HG02981 (cell line): ENCODE data around the gene PPM1L.
A peak's percentile ranks its signal among the peaks of the same experiment; 100 is the strongest.

ENCODE experiments used
- ATAC-seq: cut with Tn5 transposase; IDR thresholded peaks from one replicate; pipeline ENCODE4 v1.9.1; 2021; ENCODE audit warnings: mild to moderate bottlenecking, moderate library complexity; ENCODE audit not compliant: unreplicated experiment

Gene PPM1L

GRCh38 chr3:160842021-160843005, 86.3 kb downstream of the PPM1L start:
- no peak for ATAC-seq

- ATAC-seq, result no peak
These were observed 95.7 kb downstream of the PPM1L start for GRCh38 chr3:160851629-160852210.

GRCh38 chr3:160852856-160853255, 96.8 kb downstream of the PPM1L start:
- no peak for ATAC-seq

- ATAC-seq, result no peak
These were observed 100.4 kb downstream of the PPM1L start for GRCh38 chr3:160856450-160856849.

- no peak for ATAC-seq
These were observed 101.6 kb downstream of the PPM1L start for GRCh38 chr3:160857476-160858119.

GRCh38 chr3:160860346-160860745, 104.3 kb downstream of the PPM1L start:
- no peak for ATAC-seq

- ATAC-seq, result no peak
These were observed 113.8 kb downstream of the PPM1L start for GRCh38 chr3:160869825-160870224.

GRCh38 chr3:160870327-160870726, 114.3 kb downstream of the PPM1L start:
- ATAC-seq, result no peak

- ATAC-seq, result no peak
These were observed 118.7 kb downstream of the PPM1L start for GRCh38 chr3:160874736-160875135.

- ATAC-seq, result no peak
These were observed 120.6 kb downstream of the PPM1L start for GRCh38 chr3:160876643-160877042.

- ATAC-seq, result no peak
These were observed 123.8 kb downstream of the PPM1L start for GRCh38 chr3:160879859-160880258.

GRCh38 chr3:160883373-160883772, 127.3 kb downstream of the PPM1L start:
- no peak for ATAC-seq

- no peak for ATAC-seq
These were observed 129.8 kb downstream of the PPM1L start for GRCh38 chr3:160885791-160886286.

- peak; percentile 89 for ATAC-seq
These were observed 130.4 kb downstream of the PPM1L start for GRCh38 chr3:160886421-160886820.

GRCh38 chr3:160893207-160893606, 137.2 kb downstream of the PPM1L start:
- ATAC-seq, result no peak

- ATAC-seq, result no peak
These were observed 148.7 kb downstream of the PPM1L start for GRCh38 chr3:160904691-160905090.

- ATAC-seq, result no peak
These were observed 150.6 kb downstream of the PPM1L start for GRCh38 chr3:160906646-160907045.

- no peak for ATAC-seq
These were observed 153.9 kb downstream of the PPM1L start for GRCh38 chr3:160909917-160910316.

- no peak for ATAC-seq
These were observed 155.4 kb downstream of the PPM1L start for GRCh38 chr3:160911411-160911810.

- ATAC-seq, result no peak
These were observed 160.4 kb downstream of the PPM1L start for GRCh38 chr3:160916472-160916871.

- ATAC-seq, result no peak
These were observed 163.9 kb downstream of the PPM1L start for GRCh38 chr3:160919942-160920341.
